CD4-positive, CD25-positive, alpha-beta regulatory T cell (primary cell): ENCODE results near the gene ZBTB38. TPM values are rescaled to one million over a fixed set of nuclear protein-coding genes. Genes with fewer than 3 reads are reported as not detected.
A peak's percentile ranks its signal among the peaks of the same experiment; 100 is the strongest.

Experiments
- ATAC-seq, 2 donors: fragments of 150-1000 bp; cut with Tn5 transposase; one replicate each; pipeline ENCODE4 v1.10.0; 2021; ENCODE audit warnings: low read depth in 2 of 2, moderate number of reproducible peaks in 2 of 2, moderate library complexity in 1 of 2
- DNase-seq, 3 donors: peaks; one replicate each; pipeline versions ENCODE4 v3.0.0 to v3.0.0-alpha.2; 2012 to 2022; ENCODE audit warnings: mixed read lengths in 1 of 3
- H3K27ac ChIP-seq: one replicate; pipeline ENCODE4 v1.7.0; 2013; ENCODE audit warnings: mild to moderate bottlenecking, low read length; ENCODE audit not compliant: insufficient read depth, poor library complexity, severe bottlenecking
- H3K27me3 ChIP-seq: one replicate; pipeline ENCODE4 v1.7.0; 2013; ENCODE audit warnings: low read length; ENCODE audit not compliant: control insufficient read depth, insufficient read depth
- H3K36me3 ChIP-seq: one replicate; pipeline ENCODE4 v1.7.0; 2013; ENCODE audit warnings: mild to moderate bottlenecking, low read length, moderate library complexity; ENCODE audit not compliant: control insufficient read depth, insufficient read depth
- H3K4me1 ChIP-seq: 2 replicates; pipeline ENCODE4 v1.7.0; 2013; ENCODE audit warnings: mild to moderate bottlenecking, low read length; ENCODE audit not compliant: insufficient read depth, control insufficient read depth, poor library complexity, severe bottlenecking
- H3K4me3 ChIP-seq: one replicate; pipeline ENCODE4 v1.7.0; 2013; ENCODE audit warnings: low read depth, mild to moderate bottlenecking, low read length, moderate library complexity
- H3K9me3 ChIP-seq, 2 experiments: 1 replicate in 1 of 2; 2 replicates in 1 of 2; pipeline ENCODE4 v1.7.0; 2013; ENCODE audit warnings: low read length in 2 of 2, mild to moderate bottlenecking in 1 of 2, moderate library complexity in 1 of 2; ENCODE audit not compliant: control insufficient read depth in 2 of 2
- H3K27ac Mint-ChIP-seq, 3 donors: one replicate each; pipeline ENCODE4 v1.8.0; 2020 to 2022; ENCODE audit warnings: mild to moderate bottlenecking in 3 of 3, mixed read lengths in 3 of 3, moderate library complexity in 2 of 3
- H3K27me3 Mint-ChIP-seq: one replicate; pipeline ENCODE4 v1.8.0; 2022; ENCODE audit warnings: mild to moderate bottlenecking, mixed read lengths
- H3K36me3 Mint-ChIP-seq: one replicate; pipeline ENCODE4 v1.8.0; 2020; ENCODE audit warnings: mixed read lengths
- H3K4me1 Mint-ChIP-seq, 4 donors: one replicate each; pipeline ENCODE4 v1.8.0; 2020 to 2022; ENCODE audit warnings: mixed read lengths in 4 of 4, mild to moderate bottlenecking in 1 of 4
- H3K4me3 Mint-ChIP-seq, 4 donors: one replicate each; pipeline ENCODE4 v1.8.0; 2020 to 2022; ENCODE audit warnings: mild to moderate bottlenecking in 4 of 4, mixed read lengths in 4 of 4, moderate library complexity in 3 of 4
- H3K9me3 Mint-ChIP-seq, 7 donors: one replicate each; pipeline ENCODE4 v1.8.0; 2020 to 2022; ENCODE audit warnings: mixed read lengths in 7 of 7, mild to moderate bottlenecking in 3 of 7, moderate library complexity in 2 of 7
- polyA plus RNA-seq, 4 donors: library from polyadenylated mRNA; unstranded; fragments of 300-500 nt; fragmentation: Illumina TruSeq; gene quantifications; one replicate each; pipeline ENCODE4 v1.2.3, GENCODE V29; 2021
- total RNA-seq: library from RNA; stranded (reverse); gene quantifications from one replicate; pipeline ENCODE4 v1.2.3, GENCODE V29; 2022

ZBTB38 gene, protein sequence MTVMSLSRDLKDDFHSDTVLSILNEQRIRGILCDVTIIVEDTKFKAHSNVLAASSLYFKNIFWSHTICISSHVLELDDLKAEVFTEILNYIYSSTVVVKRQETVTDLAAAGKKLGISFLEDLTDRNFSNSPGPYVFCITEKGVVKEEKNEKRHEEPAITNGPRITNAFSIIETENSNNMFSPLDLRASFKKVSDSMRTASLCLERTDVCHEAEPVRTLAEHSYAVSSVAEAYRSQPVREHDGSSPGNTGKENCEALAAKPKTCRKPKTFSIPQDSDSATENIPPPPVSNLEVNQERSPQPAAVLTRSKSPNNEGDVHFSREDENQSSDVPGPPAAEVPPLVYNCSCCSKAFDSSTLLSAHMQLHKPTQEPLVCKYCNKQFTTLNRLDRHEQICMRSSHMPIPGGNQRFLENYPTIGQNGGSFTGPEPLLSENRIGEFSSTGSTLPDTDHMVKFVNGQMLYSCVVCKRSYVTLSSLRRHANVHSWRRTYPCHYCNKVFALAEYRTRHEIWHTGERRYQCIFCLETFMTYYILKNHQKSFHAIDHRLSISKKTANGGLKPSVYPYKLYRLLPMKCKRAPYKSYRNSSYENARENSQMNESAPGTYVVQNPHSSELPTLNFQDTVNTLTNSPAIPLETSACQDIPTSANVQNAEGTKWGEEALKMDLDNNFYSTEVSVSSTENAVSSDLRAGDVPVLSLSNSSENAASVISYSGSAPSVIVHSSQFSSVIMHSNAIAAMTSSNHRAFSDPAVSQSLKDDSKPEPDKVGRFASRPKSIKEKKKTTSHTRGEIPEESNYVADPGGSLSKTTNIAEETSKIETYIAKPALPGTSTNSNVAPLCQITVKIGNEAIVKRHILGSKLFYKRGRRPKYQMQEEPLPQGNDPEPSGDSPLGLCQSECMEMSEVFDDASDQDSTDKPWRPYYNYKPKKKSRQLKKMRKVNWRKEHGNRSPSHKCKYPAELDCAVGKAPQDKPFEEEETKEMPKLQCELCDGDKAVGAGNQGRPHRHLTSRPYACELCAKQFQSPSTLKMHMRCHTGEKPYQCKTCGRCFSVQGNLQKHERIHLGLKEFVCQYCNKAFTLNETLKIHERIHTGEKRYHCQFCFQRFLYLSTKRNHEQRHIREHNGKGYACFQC (N-terminal part only)
- total RNA-seq: 75.7 TPM
- 100 to 1,000 TPM in 2 of 4 donors, 10 to 100 TPM in 2; 65.0 to 148 (median 116) TPM for polyA plus RNA-seq

DNA sequence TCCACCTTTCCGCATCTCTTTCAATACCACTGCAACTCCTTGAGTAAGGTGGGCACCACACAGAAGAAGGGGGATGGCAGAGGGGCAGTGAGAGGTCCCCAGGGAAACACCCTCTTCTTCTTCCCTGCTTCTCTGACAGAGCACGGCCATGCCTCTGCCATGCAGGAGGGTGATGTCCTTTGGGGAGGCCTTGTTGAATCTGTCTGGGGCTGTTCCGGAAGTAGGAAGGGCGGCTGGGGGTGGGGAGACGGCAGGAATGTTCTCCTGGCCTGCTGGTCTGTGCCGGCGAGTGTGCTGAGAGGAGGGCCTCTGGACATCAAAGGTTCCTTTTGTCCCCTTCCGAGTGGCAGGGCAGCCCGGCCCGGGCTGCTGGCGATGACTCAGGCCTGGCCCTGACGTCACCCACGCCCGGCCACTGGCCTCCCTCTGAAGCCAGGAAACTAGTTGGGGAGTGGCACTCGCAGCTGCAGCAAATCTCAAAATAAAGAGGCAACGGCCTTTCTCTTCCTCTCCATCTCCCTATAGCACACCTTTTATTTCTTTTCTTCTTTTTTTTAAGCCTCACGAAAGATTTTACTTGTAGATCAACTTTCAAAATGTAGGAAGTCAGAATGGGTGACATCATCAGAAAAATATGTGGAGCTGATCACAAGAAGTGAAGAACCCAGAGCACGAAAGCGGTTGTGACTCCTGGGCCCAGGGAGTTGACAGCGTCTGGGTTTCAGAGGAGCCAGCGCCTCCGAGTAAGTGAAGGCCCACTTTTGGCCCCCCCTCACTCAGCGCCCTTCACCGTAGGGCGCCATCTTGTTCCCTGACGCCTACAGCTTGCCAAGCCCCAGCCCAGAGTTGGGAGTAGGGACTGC lies at the start of gene ZBTB38:
TSS of gene ZBTB38 (plus strand) at position 443 of the 863 bp plus-strand sequence. CDS start 73,885 bp downstream, outside the sequence.
- H3K4me3 ChIP-seq: no peak within 1 kb of the TSS
- ATAC-seq (no peak), DNase-seq (no peak)
- H3K36me3 ChIP-seq: no peaks in the 10 kb centered on the region
- H3K4me1 Mint-ChIP-seq: peaks cover 6 to 9% (median 7%) of the 10 kb centered on the region in 4 donors
- no peaks in the 10 kb centered on the region for H3K27me3 ChIP-seq
- peaks cover 0 to 3% (median 0%) of the 10 kb centered on the region in 7 donors for H3K9me3 Mint-ChIP-seq
- H3K27ac Mint-ChIP-seq: peak within 1 kb of the TSS in 2 of 3 donors; percentile 14 to 19
- no peak within 1 kb of the TSS for H3K4me3 Mint-ChIP-seq
- no peak within 1 kb of the TSS for H3K27ac ChIP-seq
- H3K27me3 Mint-ChIP-seq: no peaks in the 10 kb centered on the region
- H3K9me3 ChIP-seq: no peaks in the 10 kb centered on the region
- no peaks in the 10 kb centered on the region for H3K36me3 Mint-ChIP-seq
- no peaks in the 10 kb centered on the region for H3K4me1 ChIP-seq

DNA sequence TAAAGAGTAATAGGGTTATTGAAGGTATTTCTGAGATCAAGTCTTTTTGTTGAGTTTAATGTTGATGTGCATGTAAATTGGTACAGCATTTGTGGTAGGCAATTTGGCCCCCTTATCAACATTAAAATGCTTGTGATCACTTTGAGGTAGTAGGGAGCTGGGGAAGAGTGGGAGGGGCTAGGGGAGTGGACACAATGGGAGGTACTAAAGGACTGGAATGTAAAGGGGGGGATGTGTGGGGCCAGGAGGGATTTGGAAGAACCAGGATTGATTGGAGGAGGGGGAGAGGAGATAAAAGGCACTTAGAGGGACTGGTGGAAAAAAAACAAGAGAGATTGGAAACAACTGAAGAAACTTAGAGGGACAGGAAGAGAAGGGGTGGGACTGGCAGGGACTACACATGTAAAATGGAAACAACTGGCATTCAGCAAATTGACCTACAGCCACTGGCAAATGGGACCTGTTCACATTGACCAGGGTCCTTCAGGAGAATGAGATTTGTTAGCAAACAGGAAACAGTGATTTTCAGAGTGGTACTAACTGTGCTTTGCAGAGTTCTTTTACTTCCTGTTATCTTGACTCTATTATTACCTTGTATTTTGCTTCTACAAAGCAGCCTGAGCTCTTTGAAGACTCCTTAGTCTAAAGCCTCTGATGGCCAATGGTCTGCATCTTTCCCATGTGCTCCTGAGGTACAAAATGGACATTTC lies 47.8 kb upstream of the ZBTB38 start:
- Histone ChIP-seq H3K27me3 (no peaks in the 10 kb centered on the region), H3K36me3 (no peaks in the 10 kb centered on the region), H3K4me3 (peak overlapping the region; percentile 54), H3K9me3 (no peaks in the 10 kb centered on the region), H3K27ac (peak overlapping the region; percentile 59), H3K4me1 (peaks cover 23% of the 10 kb centered on the region)
- Mint-ChIP-seq H3K9me3 (peaks cover 0 to 16% (median 4%) of the 10 kb centered on the region in 7 donors), H3K27ac (peak overlapping the region; percentile 90 to 97 (median 95)), H3K4me3 (peak overlapping the region; percentile 6 to 79 (median 64)), H3K27me3 (peaks cover 11% of the 10 kb centered on the region), H3K36me3 (peaks cover 23% of the 10 kb centered on the region), H3K4me1 (peaks cover 10 to 38% (median 22%) of the 10 kb centered on the region in 4 donors)
- DNase-seq: peak in 1 of 3 donors; percentile 63
- peak; percentile 47 to 86 for ATAC-seq

DNA sequence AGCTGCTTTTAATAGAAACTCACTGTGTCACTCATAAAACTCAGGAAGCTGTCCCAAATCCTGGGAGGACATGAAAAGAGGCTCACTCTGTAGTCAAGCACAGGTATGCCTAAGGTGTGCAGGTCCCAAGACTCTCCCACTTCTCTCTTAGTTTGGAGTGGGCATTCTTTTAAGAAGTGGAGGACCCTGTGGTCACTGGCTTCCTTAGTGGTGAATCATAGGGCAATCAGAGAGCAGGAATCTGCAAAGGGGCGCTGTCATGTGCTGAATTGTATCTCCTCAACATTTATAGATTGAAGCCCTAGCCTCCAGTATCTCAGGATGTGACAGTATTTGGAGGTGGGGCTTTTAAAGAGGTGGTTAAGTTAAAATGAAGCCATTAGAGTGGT lies 47.2 kb upstream of the ZBTB38 start:
- peak; percentile 33 to 40 for ATAC-seq
- peaks cover 24% of the 10 kb centered on the region for H3K4me1 ChIP-seq
- peak in 1 of 3 donors; percentile 32 for DNase-seq
- H3K4me3 Mint-ChIP-seq: peak overlapping the region; percentile 6 to 79 (median 65)
- no peaks in the 10 kb centered on the region for H3K36me3 ChIP-seq
- peak overlapping the region; percentile 90 to 97 (median 95) for H3K27ac Mint-ChIP-seq
- H3K36me3 Mint-ChIP-seq: peaks cover 23% of the 10 kb centered on the region
- H3K27me3 Mint-ChIP-seq: peaks cover 11% of the 10 kb centered on the region
- H3K9me3 ChIP-seq: no peaks in the 10 kb centered on the region
- H3K27ac ChIP-seq: peak overlapping the region; percentile 59
- H3K4me3 ChIP-seq: peak overlapping the region; percentile 54
- H3K4me1 Mint-ChIP-seq: peaks cover 10 to 40% (median 22%) of the 10 kb centered on the region in 4 donors
- H3K27me3 ChIP-seq: no peaks in the 10 kb centered on the region
- peaks cover 0 to 16% (median 4%) of the 10 kb centered on the region in 7 donors for H3K9me3 Mint-ChIP-seq

DNA sequence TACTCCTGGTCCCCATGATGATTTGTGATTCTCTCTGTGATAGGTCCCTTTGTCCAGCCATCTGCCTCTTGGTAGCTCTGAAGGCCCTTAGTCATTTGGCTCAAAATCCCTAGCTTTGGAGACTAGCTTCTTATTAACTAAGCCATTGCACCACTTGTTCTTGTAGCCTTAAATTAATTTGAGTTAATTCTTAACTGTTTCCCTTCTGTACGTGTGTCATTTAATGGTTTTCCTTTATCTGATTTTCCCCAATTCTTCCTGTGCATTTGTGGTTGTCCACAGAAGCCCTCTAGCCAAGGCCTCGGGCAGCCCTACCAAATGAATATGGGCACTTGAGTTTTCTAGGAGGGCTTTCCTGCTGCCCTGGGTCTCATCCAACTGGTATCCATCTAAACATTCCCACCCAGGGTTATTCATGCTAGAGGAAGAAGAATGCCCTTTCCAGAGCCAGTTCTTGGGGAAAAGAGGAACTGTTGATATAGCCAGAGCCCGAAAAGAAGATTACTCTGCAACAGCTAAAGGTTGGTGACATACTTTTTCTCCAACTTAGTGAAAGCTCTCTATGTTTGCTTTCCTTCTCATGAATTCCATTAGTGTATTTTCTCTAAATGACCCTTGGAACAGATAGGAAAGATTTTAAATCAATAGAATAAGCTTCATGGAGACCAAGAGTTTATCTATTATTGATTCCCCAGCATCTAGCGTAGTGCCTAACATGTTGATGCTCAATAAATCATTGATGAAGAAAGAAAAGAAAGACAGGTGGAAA lies 44.2 kb upstream of the ZBTB38 start:
- no peak for ATAC-seq
- H3K9me3 Mint-ChIP-seq: peaks cover 0 to 12% (median 4%) of the 10 kb centered on the region in 7 donors

DNA sequence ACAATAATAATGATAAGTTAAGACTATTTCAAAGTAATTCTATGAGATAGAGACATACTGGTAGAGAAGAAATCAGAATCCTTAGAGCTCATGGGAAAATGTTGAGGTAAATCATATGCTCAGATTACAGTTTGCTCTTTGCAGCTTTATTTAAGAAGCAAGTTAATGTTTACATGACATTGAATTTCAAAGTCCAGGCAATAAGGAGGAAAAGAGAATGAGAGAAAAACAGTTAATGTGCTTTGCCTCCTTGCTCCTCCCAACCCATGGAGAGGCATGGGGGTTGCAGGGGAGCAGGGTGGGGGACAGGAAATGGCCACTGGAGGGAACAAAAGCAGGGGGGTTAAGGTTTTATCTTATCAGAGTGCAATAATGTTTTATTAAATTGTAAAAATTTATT lies 42.2 kb upstream of the ZBTB38 start:
- Histone ChIP-seq H3K36me3 (no peaks in the 10 kb centered on the region), H3K27ac (no peak overlapping the region), H3K4me1 (peaks cover 14% of the 10 kb centered on the region), H3K27me3 (no peaks in the 10 kb centered on the region), H3K9me3 (no peaks in the 10 kb centered on the region), H3K4me3 (no peak overlapping the region)
- ATAC-seq: no peak
- Mint-ChIP-seq H3K36me3 (no peaks in the 10 kb centered on the region), H3K9me3 (peaks cover 0 to 2% (median 0%) of the 10 kb centered on the region in 7 donors), H3K4me1 (peaks cover 0 to 29% (median 9%) of the 10 kb centered on the region in 4 donors), H3K27ac (peak overlapping the region in 1 of 3 donors; percentile 19), H3K4me3 (no peak overlapping the region), H3K27me3 (peaks cover 11% of the 10 kb centered on the region)
- DNase-seq: no peak

More for the DNA sequence above, 44.2 kb upstream of the ZBTB38 start:
- Mint-ChIP-seq H3K36me3 (peaks cover 14% of the 10 kb centered on the region), H3K27me3 (peaks cover 11% of the 10 kb centered on the region), H3K27ac (peak overlapping the region in 1 of 3 donors; percentile 9), H3K4me1 (peaks cover 10 to 48% (median 21%) of the 10 kb centered on the region in 4 donors), H3K4me3 (no peak overlapping the region)
- Histone ChIP-seq H3K27ac (no peak overlapping the region), H3K4me1 (peaks cover 26% of the 10 kb centered on the region), H3K36me3 (no peaks in the 10 kb centered on the region), H3K4me3 (no peak overlapping the region), H3K27me3 (no peaks in the 10 kb centered on the region), H3K9me3 (no peaks in the 10 kb centered on the region)
- DNase-seq: no peak

DNA sequence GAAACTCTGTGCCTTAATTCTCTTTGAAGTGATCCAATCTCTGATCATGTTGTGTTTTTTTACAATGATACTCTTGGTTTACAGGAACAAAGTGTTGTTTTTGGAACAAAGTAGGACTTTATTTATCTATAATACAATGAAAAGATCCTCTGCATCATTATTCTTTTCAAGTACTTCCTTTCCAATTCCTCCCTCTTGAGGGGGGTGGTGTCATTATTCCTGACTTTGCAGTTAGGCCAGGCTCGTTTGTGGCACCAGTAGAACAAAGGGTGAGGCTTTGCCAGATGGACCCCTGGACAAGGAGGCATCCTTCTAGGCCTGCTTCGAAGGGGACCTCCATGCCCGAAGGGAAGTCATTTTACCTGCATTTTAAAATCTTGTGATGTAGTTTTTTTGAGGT lies 41.7 kb upstream of the ZBTB38 start:
- Mint-ChIP-seq H3K9me3 (peaks cover 0 to 2% (median 0%) of the 10 kb centered on the region in 7 donors), H3K4me3 (no peak overlapping the region), H3K36me3 (no peaks in the 10 kb centered on the region), H3K4me1 (peaks cover 0 to 24% (median 5%) of the 10 kb centered on the region in 4 donors), H3K27ac (peak overlapping the region in 2 of 3 donors; percentile 9 to 19), H3K27me3 (peaks cover 11% of the 10 kb centered on the region)
- Histone ChIP-seq H3K4me3 (no peak overlapping the region), H3K27ac (no peak overlapping the region), H3K27me3 (no peaks in the 10 kb centered on the region), H3K36me3 (no peaks in the 10 kb centered on the region), H3K9me3 (no peaks in the 10 kb centered on the region), H3K4me1 (peaks cover 9% of the 10 kb centered on the region)
- ATAC-seq (no peak), DNase-seq (no peak)
